H9 (cell line): ENCODE measurements around the gene NLRP12. TPM values are rescaled to one million over a fixed set of nuclear protein-coding genes. Genes with fewer than 3 reads are reported as not detected.

Source experiments
- DNase-seq: peaks from one replicate; pipeline ENCODE4 v3.0.0-alpha.2; 2017
- H2AFZ ChIP-seq: one replicate; pipeline ENCODE4 v1.6.1; 2013; ENCODE audit warnings: mild to moderate bottlenecking, low read length, control low read depth, moderate library complexity
- H2AK5ac ChIP-seq: 2 replicates; pipeline ENCODE4 v1.6.1; 2013; ENCODE audit warnings: low read length, control low read depth, mixed read lengths; ENCODE audit not compliant: insufficient read length
- H2BK120ac ChIP-seq: one replicate; pipeline ENCODE4 v1.6.1; 2013; ENCODE audit warnings: low read depth, mild to moderate bottlenecking, low read length, control low read depth, inconsistent platforms; ENCODE audit not compliant: poor library complexity, severe bottlenecking
- H2BK12ac ChIP-seq: 2 replicates; pipeline ENCODE4 v1.6.1; 2013; ENCODE audit warnings: low read length, control low read depth, mixed read lengths, low read depth; ENCODE audit not compliant: insufficient read length
- H2BK15ac ChIP-seq: 2 replicates; pipeline ENCODE4 v1.6.1; 2013; ENCODE audit warnings: low read depth, low read length, control low read depth
- H2BK20ac ChIP-seq: one replicate; pipeline ENCODE4 v1.6.1; 2013; ENCODE audit warnings: low read depth, mild to moderate bottlenecking, low read length, control low read depth, inconsistent platforms; ENCODE audit not compliant: poor library complexity, severe bottlenecking
- H2BK5ac ChIP-seq: 2 replicates; pipeline ENCODE4 v1.6.1; 2013; ENCODE audit warnings: low read length, control low read depth, mixed read lengths; ENCODE audit not compliant: insufficient read length
- H3K14ac ChIP-seq: 2 replicates; pipeline ENCODE4 v1.6.1; 2013; ENCODE audit warnings: low read length, control low read depth; ENCODE audit not compliant: insufficient read depth
- H3K18ac ChIP-seq: 2 replicates; pipeline ENCODE4 v1.6.1; 2013; ENCODE audit warnings: low read depth, mild to moderate bottlenecking, mixed read lengths, low read length, control low read depth; ENCODE audit not compliant: insufficient read length
- H3K23ac ChIP-seq: 2 replicates; pipeline ENCODE4 v1.6.1; 2013; ENCODE audit warnings: low read length, control low read depth, mixed read lengths, low read depth; ENCODE audit not compliant: insufficient read length
- H3K23me2 ChIP-seq: 2 replicates; pipeline ENCODE4 v1.6.1; 2013; ENCODE audit warnings: low read depth, mild to moderate bottlenecking, mixed read lengths, low read length, control low read depth; ENCODE audit not compliant: insufficient read length, poor library complexity, severe bottlenecking
- H3K27ac ChIP-seq: 2 replicates; pipeline ENCODE4 v1.5.1; 2013; ENCODE audit warnings: low read length, control low read depth, mixed read lengths, low read depth; ENCODE audit not compliant: insufficient read length
- H3K27me3 ChIP-seq: 2 replicates; pipeline ENCODE4 v1.6.1; 2013; ENCODE audit warnings: low read length, control low read depth, inconsistent platforms; ENCODE audit not compliant: insufficient read depth
- H3K4ac ChIP-seq: 2 replicates; pipeline ENCODE4 v1.6.1; 2013; ENCODE audit warnings: low read depth, mild to moderate bottlenecking, control low read depth, inconsistent platforms, low read length, moderate library complexity
- H3K4me1 ChIP-seq: 2 replicates; pipeline ENCODE4 v1.6.1; 2013; ENCODE audit warnings: low read length, control low read depth, inconsistent platforms; ENCODE audit not compliant: insufficient read depth
- H3K4me2 ChIP-seq: 2 replicates; pipeline ENCODE4 v1.6.1; 2013; ENCODE audit warnings: low read length, control low read depth, mixed read lengths; ENCODE audit not compliant: insufficient read length, insufficient read depth
- H3K56ac ChIP-seq: 2 replicates; pipeline ENCODE4 v1.6.1; 2013; ENCODE audit warnings: low read depth, mild to moderate bottlenecking, mixed read lengths, low read length, control low read depth; ENCODE audit not compliant: insufficient read length
- H3K79me1 ChIP-seq: 2 replicates; pipeline ENCODE4 v1.6.1; 2013; ENCODE audit warnings: low read depth, mild to moderate bottlenecking, moderate library complexity, low read length, control low read depth, inconsistent platforms; ENCODE audit not compliant: insufficient read depth, poor library complexity, severe bottlenecking
- H3K79me2 ChIP-seq: 2 replicates; pipeline ENCODE4 v1.6.1; 2013; ENCODE audit warnings: low read length, control low read depth, inconsistent platforms; ENCODE audit not compliant: insufficient read depth
- H3K9ac ChIP-seq: 2 replicates; pipeline ENCODE4 v1.6.1; 2013; ENCODE audit warnings: low read length, control low read depth, mixed read lengths; ENCODE audit not compliant: insufficient read length; ENCODE audit errors: extremely low read depth
- H3K9me3 ChIP-seq: one replicate; pipeline ENCODE4 v1.6.1; 2013; ENCODE audit warnings: low read depth, low read length, inconsistent platforms; ENCODE audit not compliant: control insufficient read depth
- H3T11ph ChIP-seq: one replicate; pipeline ENCODE4 v1.6.1; 2013; ENCODE audit warnings: mild to moderate bottlenecking, low read length, control low read depth, inconsistent platforms
- H4K20me1 ChIP-seq: one replicate; pipeline ENCODE4 v1.6.1; 2013; ENCODE audit not compliant: control insufficient read depth, insufficient read length, insufficient read depth
- H4K5ac ChIP-seq: 2 replicates; pipeline ENCODE4 v1.6.1; 2013; ENCODE audit warnings: low read depth, mild to moderate bottlenecking, mixed read lengths, low read length, control low read depth; ENCODE audit not compliant: insufficient read length
- H4K8ac ChIP-seq: replicated peaks from 2 replicates; pipeline ENCODE4 v1.6.1; 2013; ENCODE audit warnings: low read length, control low read depth, mixed read lengths, low read depth; ENCODE audit not compliant: insufficient read length
- H4K91ac ChIP-seq: 2 replicates; pipeline ENCODE4 v1.6.1; 2013; ENCODE audit warnings: low read depth, mild to moderate bottlenecking, moderate library complexity, mixed read lengths, low read length, control low read depth; ENCODE audit not compliant: insufficient read length
- H3K27ac Mint-ChIP-seq, 3 experiments: 2 replicates in 2 of 3; 3 replicates in 1 of 3; pipeline ENCODE4 v1.8.0; 2020 to 2021; ENCODE audit warnings: mixed read lengths in 3 of 3, mild to moderate bottlenecking in 1 of 3, moderate library complexity in 1 of 3
- H3K27me3 Mint-ChIP-seq: 2 replicates; pipeline ENCODE4 v1.8.0; 2021; ENCODE audit warnings: low read depth, mild to moderate bottlenecking, moderate library complexity, mixed read lengths
- H3K36me3 Mint-ChIP-seq, 3 experiments: 2 replicates in 2 of 3; 3 replicates in 1 of 3; pipeline ENCODE4 v1.8.0; 2020 to 2021; ENCODE audit warnings: low read depth in 3 of 3, mixed read lengths in 3 of 3; ENCODE audit not compliant: insufficient read depth in 1 of 3
- H3K4me1 Mint-ChIP-seq, 2 experiments: 2 replicates each; pipeline ENCODE4 v1.8.0; 2020; ENCODE audit warnings: mixed read lengths in 2 of 2
- H3K4me3 Mint-ChIP-seq, 2 experiments: 2 replicates in 1 of 2; 3 replicates in 1 of 2; pipeline ENCODE4 v1.8.0; 2020 to 2021; ENCODE audit warnings: mild to moderate bottlenecking in 2 of 2, mixed read lengths in 2 of 2, moderate library complexity in 1 of 2
- H3K9me3 Mint-ChIP-seq, 2 experiments: 2 replicates in 1 of 2; 3 replicates in 1 of 2; pipeline ENCODE4 v1.8.0; 2020; ENCODE audit warnings: mild to moderate bottlenecking in 2 of 2, mixed read lengths in 2 of 2, moderate library complexity in 1 of 2
- CTCF ChIP-seq: fragments of 200-600 bp; sonication (generic); conservative IDR thresholded peaks from 3 replicates; pipeline ENCODE4 v1.8.0; 2021; ENCODE audit warnings: antibody characterized with exemption, mild to moderate bottlenecking
- WGBS: extraction: QIAGEN DNeasy Blood & Tissue Kit; methylation state at CpG from one replicate; pipeline ENCODE4 v1.1.7; 2013; ENCODE audit warnings: missing lambda C conversion rate, low lambda C conversion rate, mixed read lengths; ENCODE audit not compliant: insufficient read length; ENCODE audit errors: extremely low coverage; 5-methylcytosine and 5-hydroxymethylcytosine counted together
- total RNA-seq: library from RNA; stranded (reverse); gene quantifications from 2 replicates; pipeline ENCODE4 v1.2.1, GENCODE V29; 2021

The NLRP12 gene
- total RNA-seq, 1 experiment from 2014 or later, result 4.0 TPM

- H3K9ac ChIP-seq, result no peak overlapping the region
These were observed 25.1 kb upstream of the NLRP12 start for GRCh38 chr19:53849237-53849676.

More at GRCh38 chr19:53849237-53849676, 25.1 kb upstream of the NLRP12 start:
- Histone ChIP-seq H3K27ac (no peak overlapping the region), H2BK15ac (no peak overlapping the region), H4K91ac (no peak overlapping the region), H3K79me2 (no peaks in the 10 kb centered on the region), H3K27me3 (no peaks in the 10 kb centered on the region; the same call in 1 of the 2 replicates), H3K4me2 (no peak overlapping the region), H2BK5ac (no peak overlapping the region), H3K23me2 (no peaks in the 10 kb centered on the region), H3K9me3 (no peaks in the 10 kb centered on the region), H2BK20ac (no peak overlapping the region), H2BK120ac (no peak overlapping the region), H4K8ac (no peak overlapping the region), H3K56ac (no peak overlapping the region), H4K5ac (no peak overlapping the region), H3K4ac (no peak overlapping the region), H2AK5ac (no peak overlapping the region), H3K23ac (no peak overlapping the region), H2BK12ac (no peak overlapping the region), H4K20me1 (no peaks in the 10 kb centered on the region), H2AFZ (no peak overlapping the region), H3K79me1 (no peaks in the 10 kb centered on the region), H3K4me1 (peaks cover 1% of the 10 kb centered on the region; the same call in 1 of the 2 replicates), H3K18ac (no peak overlapping the region), H3T11ph (no peak overlapping the region), H3K14ac (no peak overlapping the region)
- peaks cover 0 to 2% of the 10 kb centered on the region in 2 experiments; a peak in 1 of 5 replicates for H3K9me3 Mint-ChIP-seq
- WGBS, result no CpG with 5 or more reads among the region's 11 CpGs
- H3K27me3 Mint-ChIP-seq, result peaks cover 25% of the 10 kb centered on the region
- peaks cover 2 to 8% of the 10 kb centered on the region in 2 experiments for H3K4me1 Mint-ChIP-seq
- H3K4me3 Mint-ChIP-seq, result no peak overlapping the region
- no peak for DNase-seq
- H3K27ac Mint-ChIP-seq, result no peak overlapping the region
- H3K36me3 Mint-ChIP-seq, result no peaks in the 10 kb centered on the region; a peak in 1 of 7 replicates
- TF ChIP-seq CTCF, result no peak
